IMR-90 (cell line): ENCODE data around the gene DMRTA1. TPM values are rescaled to one million over a fixed set of nuclear protein-coding genes. Genes with fewer than 3 reads are reported as not detected.

ENCODE experiments used
- ATAC-seq: fragments of 200-7000 bp; cut with Tn5 transposase; 2 replicates; pipeline ENCODE4 v1.9.1; 2020; ENCODE audit warnings: low read depth, mild to moderate bottlenecking, moderate library complexity
- BruUV-seq: library from RNA; stranded (reverse); fragments of 400-500 nt; replicated peaks from 2 replicates; lab custom pipeline; 2021; lab: Mats Ljungman, UMichigan
- CTCF ChIA-PET: fragments of 300-600 bp; formaldehyde crosslinking; extraction: SDS; loops from one replicate; lab custom pipeline; 2021; ENCODE audit warnings: antibody characterized with exemption; lab: Yijun Ruan, JAX
- POLR2A ChIA-PET: fragments of 300-600 bp; sonication (Branson Sonifier 250); formaldehyde crosslinking; loops from one replicate; lab custom pipeline; 2022; ENCODE audit warnings: antibody characterized with exemption; ENCODE audit not compliant: unreplicated experiment; lab: Charles Lee
- DNase-seq: peaks from one replicate; pipeline ENCODE4 v3.0.0; 2013
- H2AFZ ChIP-seq: replicated peaks from 2 replicates; pipeline ENCODE3; 2013; ENCODE audit warnings: low read length, mild to moderate bottlenecking; ENCODE audit not compliant: poor library complexity
- H2AK5ac ChIP-seq: 2 replicates; pipeline ENCODE4 v1.6.1; 2013; ENCODE audit warnings: low read depth, low read length, inconsistent platforms
- H2AK9ac ChIP-seq: replicated peaks from 2 replicates; pipeline ENCODE3; 2013; ENCODE audit warnings: mild to moderate bottlenecking, low read depth, low read length, moderate library complexity; ENCODE audit not compliant: poor library complexity
- H2BK120ac ChIP-seq: 2 replicates; pipeline ENCODE4 v1.6.1; 2013; ENCODE audit warnings: low read depth, low read length, inconsistent platforms
- H2BK15ac ChIP-seq: 3 replicates; pipeline ENCODE4 v1.6.1; 2013; ENCODE audit warnings: low read depth, low read length, inconsistent platforms
- H2BK20ac ChIP-seq: 2 replicates; pipeline ENCODE4 v1.6.1; 2013; ENCODE audit warnings: low read depth, mild to moderate bottlenecking, inconsistent platforms, low read length, moderate library complexity
- H2BK5ac ChIP-seq: 2 replicates; pipeline ENCODE4 v1.6.1; 2013; ENCODE audit warnings: mild to moderate bottlenecking, low read depth, low read length, inconsistent platforms; ENCODE audit not compliant: poor library complexity, severe bottlenecking
- H3K14ac ChIP-seq: replicated peaks from 2 replicates; pipeline ENCODE4 v1.6.1; 2013; ENCODE audit warnings: low read depth, low read length, inconsistent platforms
- H3K18ac ChIP-seq: 2 replicates; pipeline ENCODE4 v1.6.1; 2013; ENCODE audit warnings: low read depth, low read length, control low read depth
- H3K23ac ChIP-seq: 2 replicates; pipeline ENCODE4 v1.6.1; 2013; ENCODE audit warnings: low read depth, low read length, inconsistent platforms
- H3K27ac ChIP-seq: 2 replicates; pipeline ENCODE4 v1.5.1; 2013; ENCODE audit warnings: mild to moderate bottlenecking, control low read depth, low read length; ENCODE audit not compliant: insufficient read depth
- H3K27me3 ChIP-seq: 2 replicates; pipeline ENCODE4 v1.6.1; 2013; ENCODE audit warnings: low read length; ENCODE audit not compliant: control insufficient read depth, insufficient read depth
- H3K36me3 ChIP-seq: 2 replicates; pipeline ENCODE4 v1.6.1; 2013; ENCODE audit warnings: low read length, mixed read lengths; ENCODE audit not compliant: control insufficient read depth, insufficient read depth
- H3K4ac ChIP-seq: 2 replicates; pipeline ENCODE4 v1.6.1; 2013; ENCODE audit warnings: low read depth, low read length, inconsistent platforms
- H3K4me1 ChIP-seq: 2 replicates; pipeline ENCODE4 v1.6.1; 2013; ENCODE audit warnings: low read length, mixed read lengths; ENCODE audit not compliant: control insufficient read depth, insufficient read depth
- H3K4me2 ChIP-seq: 2 replicates; pipeline ENCODE4 v1.6.1; 2013; ENCODE audit warnings: low read depth, mild to moderate bottlenecking, control low read depth, low read length, moderate library complexity
- H3K4me3 ChIP-seq: 2 replicates; pipeline ENCODE4 v1.5.1; 2013; ENCODE audit warnings: low read depth, mild to moderate bottlenecking, control low read depth, low read length, moderate library complexity; ENCODE audit not compliant: insufficient read depth
- H3K56ac ChIP-seq: 2 replicates; pipeline ENCODE4 v1.6.1; 2013; ENCODE audit warnings: low read length, inconsistent platforms; ENCODE audit not compliant: insufficient read depth; ENCODE audit errors: extremely low read depth
- H3K79me1 ChIP-seq, 2 experiments: 2 replicates each; pipeline ENCODE4 v1.6.1; 2013; ENCODE audit warnings: low read length in 2 of 2, inconsistent platforms in 1 of 2, low read depth in 1 of 2
- H3K9ac ChIP-seq: 2 replicates; pipeline ENCODE4 v1.6.1; 2013; ENCODE audit warnings: low read depth, low read length, control low read depth
- H3K9me1 ChIP-seq: 2 replicates; pipeline ENCODE4 v1.6.1; 2013; ENCODE audit warnings: low read length, inconsistent platforms; ENCODE audit not compliant: insufficient read depth
- H3K9me3 ChIP-seq: 2 replicates; pipeline ENCODE4 v1.6.1; 2013; ENCODE audit warnings: low read length; ENCODE audit not compliant: control insufficient read depth, insufficient read depth
- H4K20me1 ChIP-seq: 2 replicates; pipeline ENCODE4 v1.6.1; 2013; ENCODE audit warnings: low read length, inconsistent platforms; ENCODE audit not compliant: insufficient read depth
- H4K5ac ChIP-seq: 2 replicates; pipeline ENCODE4 v1.6.1; 2013; ENCODE audit warnings: mild to moderate bottlenecking, low read depth, low read length, control low read depth
- H4K8ac ChIP-seq, 2 experiments: 2 replicates each; pipeline ENCODE4 v1.6.1; 2013; ENCODE audit warnings: low read depth in 2 of 2, low read length in 2 of 2, control low read depth in 1 of 2, inconsistent platforms in 1 of 2
- H4K91ac ChIP-seq: 2 replicates; pipeline ENCODE4 v1.6.1; 2013; ENCODE audit warnings: low read depth, low read length, inconsistent platforms; ENCODE audit not compliant: insufficient read depth
- BHLHE40 ChIP-seq: fragments of 150-350 bp; IDR thresholded peaks from 2 replicates; pipeline ENCODE4 v1.6.1; 2016; ENCODE audit warnings: mild to moderate bottlenecking, low read depth, low read length
- MAZ ChIP-seq: IDR thresholded peaks from 2 replicates; pipeline ENCODE4 v1.6.1; 2012; ENCODE audit warnings: low read depth, mild to moderate bottlenecking, low read length, improper control_type of control experiment, moderate library complexity, borderline replicate concordance
- NFE2L2 ChIP-seq: fragments of 150-350 bp; IDR thresholded peaks from 2 replicates; pipeline ENCODE4 v1.6.1; 2016; ENCODE audit warnings: low read depth, mild to moderate bottlenecking, low read length
- POLR2A ChIP-seq: IDR thresholded peaks from 2 replicates; pipeline ENCODE4 v1.6.1; 2012; ENCODE audit warnings: mild to moderate bottlenecking, low read depth, low read length
- RAD21 ChIP-seq: IDR thresholded peaks from 2 replicates; pipeline ENCODE4 v1.6.1; 2012; ENCODE audit warnings: low read length, improper control_type of control experiment
- SMC3 ChIP-seq: fragments of 150-350 bp; IDR thresholded peaks from 2 replicates; pipeline ENCODE4 v1.6.1; 2016; ENCODE audit warnings: low read depth, mild to moderate bottlenecking, antibody characterized with exemption, low read length, moderate library complexity
- WGBS, 2 experiments: methylation state at CpG; one replicate each; pipeline versions ENCODE4 v1.1.5 to v1.1.7; 2013; ENCODE audit warnings: missing lambda C conversion rate in 2 of 2; ENCODE audit not compliant: insufficient read length in 1 of 2; ENCODE audit errors: extremely low coverage in 2 of 2; 5-methylcytosine and 5-hydroxymethylcytosine counted together
- dilution Hi-C: fragments of 300-500 bp; cut with HindIII; formaldehyde crosslinking; loops from one replicate; pipeline ENCODE4 v1.14.3; 2018; ENCODE audit warnings: low sequenced_read_pairs; ENCODE audit not compliant: unreplicated experiment
- in situ Hi-C: fragments of 300-500 bp; cut with MboI; formaldehyde crosslinking; loops from 3 replicates; pipeline ENCODE4 v1.14.3; 2019; ENCODE audit warnings: low sequenced_read_pairs, inconsistent platforms, mixed read lengths
- intact Hi-C: fragments of 100-400 bp; cut with micrococcal nuclease; formaldehyde crosslinking; loops from 2 replicates; pipeline ENCODE4 v1.10.0; 2022
- polyA plus RNA-seq, 3 experiments: library from polyadenylated mRNA; depleted of rRNA; stranded (reverse); fragments of >200 nt; gene quantifications; 2 replicates each; pipeline ENCODE4 v1.2.3, GENCODE V29; 2012; ENCODE audit warnings: low replicate concordance in 1 of 3
- total RNA-seq: library from RNA; depleted of rRNA; stranded (reverse); fragments of >200 nt; gene quantifications from 2 replicates; pipeline ENCODE4 v1.2.3, GENCODE V29; 2012
- TF ChIP-seq, protein P1 (sequence below): conservative IDR thresholded peaks from 2 replicates; pipeline ENCODE4 v1.5.1; 2012; ENCODE audit warnings: mild to moderate bottlenecking, low read depth, low read length, improper control_type of control experiment
- TF ChIP-seq, protein P2 (sequence below): fragments of 150-350 bp; IDR thresholded peaks from 2 replicates; pipeline ENCODE4 v1.6.1; 2017; ENCODE audit warnings: mild to moderate bottlenecking, antibody characterized with exemption, low read length, low read depth

The DMRTA1 gene
- total and polyA plus RNA-seq, 2 of the 4 experiments (the other 2 are of a cell fraction): under 0.01 to 0.02 TPM

DNA sequence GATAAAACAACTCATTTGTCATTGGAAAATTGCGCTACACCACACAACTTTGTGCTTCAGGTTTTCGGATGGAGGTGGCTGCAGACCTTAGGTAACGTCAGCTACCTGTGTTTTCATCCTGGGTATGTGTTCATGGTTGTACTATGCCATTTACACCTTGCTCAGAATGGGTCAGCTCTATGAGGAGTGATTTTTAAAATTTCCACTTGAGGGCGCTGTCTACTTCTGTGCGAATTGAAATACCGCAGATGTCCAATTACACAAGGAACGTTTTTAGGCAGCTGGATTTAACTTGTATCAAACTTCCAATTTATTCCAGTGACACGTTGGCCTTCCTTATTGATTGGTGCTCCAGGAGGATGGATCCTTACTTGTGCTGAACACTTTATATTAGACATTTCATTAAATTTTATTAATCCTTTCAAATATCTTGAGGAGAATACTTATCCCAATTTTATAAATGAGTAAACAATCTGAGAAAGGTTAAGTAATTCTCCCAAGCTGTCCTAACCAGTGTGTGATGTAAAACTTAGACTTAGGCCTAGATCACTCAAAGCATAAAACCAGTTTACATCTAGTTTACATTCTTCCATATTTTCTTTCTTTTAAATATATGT is 23.4 kb downstream of the DMRTA1 start:
- Histone ChIP-seq H2AFZ (no peak overlapping the region), H3K18ac (no peak overlapping the region), H4K5ac (no peak overlapping the region), H4K20me1 (no peaks in the 10 kb centered on the region), H3K56ac (no peak overlapping the region), H3K9ac (no peak overlapping the region), H4K91ac (no peak overlapping the region), H3K4me1 (no peaks in the 10 kb centered on the region), H3K9me1 (no peaks in the 10 kb centered on the region), H3K4me2 (no peak overlapping the region), H3K23ac (no peak overlapping the region), H3K4me3 (no peak overlapping the region), H3K9me3 (no peaks in the 10 kb centered on the region), H4K8ac (no peak overlapping the region), H2BK120ac (no peak overlapping the region), H3K4ac (no peak overlapping the region), H2BK15ac (no peak overlapping the region), H2BK20ac (no peak overlapping the region), H3K27ac (no peak overlapping the region), H3K27me3 (no peaks in the 10 kb centered on the region), H2AK9ac (no peak overlapping the region), H2BK5ac (no peak overlapping the region), H3K79me1 (no peaks in the 10 kb centered on the region), H3K14ac (no peak overlapping the region), H2AK5ac (no peak overlapping the region), H3K36me3 (no peaks in the 10 kb centered on the region)
- BruUV-seq: no TSS peak
- DNase-seq: peak; percentile 13
- 0% methylated on average over 1 of the region's 8 CpGs; no CpG with 5 or more reads in 1 of the 2 experiments for WGBS, 2 experiments
- in situ Hi-C loops: no loop called here
- no peak for TF ChIP-seq NFE2L2
- TF ChIP-seq RAD21: peak; percentile 70
- TF ChIP-seq MAZ: no peak
- TF ChIP-seq, protein P1, sequence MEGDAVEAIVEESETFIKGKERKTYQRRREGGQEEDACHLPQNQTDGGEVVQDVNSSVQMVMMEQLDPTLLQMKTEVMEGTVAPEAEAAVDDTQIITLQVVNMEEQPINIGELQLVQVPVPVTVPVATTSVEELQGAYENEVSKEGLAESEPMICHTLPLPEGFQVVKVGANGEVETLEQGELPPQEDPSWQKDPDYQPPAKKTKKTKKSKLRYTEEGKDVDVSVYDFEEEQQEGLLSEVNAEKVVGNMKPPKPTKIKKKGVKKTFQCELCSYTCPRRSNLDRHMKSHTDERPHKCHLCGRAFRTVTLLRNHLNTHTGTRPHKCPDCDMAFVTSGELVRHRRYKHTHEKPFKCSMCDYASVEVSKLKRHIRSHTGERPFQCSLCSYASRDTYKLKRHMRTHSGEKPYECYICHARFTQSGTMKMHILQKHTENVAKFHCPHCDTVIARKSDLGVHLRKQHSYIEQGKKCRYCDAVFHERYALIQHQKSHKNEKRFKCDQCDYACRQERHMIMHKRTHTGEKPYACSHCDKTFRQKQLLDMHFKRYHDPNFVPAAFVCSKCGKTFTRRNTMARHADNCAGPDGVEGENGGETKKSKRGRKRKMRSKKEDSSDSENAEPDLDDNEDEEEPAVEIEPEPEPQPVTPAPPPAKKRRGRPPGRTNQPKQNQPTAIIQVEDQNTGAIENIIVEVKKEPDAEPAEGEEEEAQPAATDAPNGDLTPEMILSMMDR: peak; percentile 63
- no peak for TF ChIP-seq BHLHE40
- TF ChIP-seq, protein P2, sequence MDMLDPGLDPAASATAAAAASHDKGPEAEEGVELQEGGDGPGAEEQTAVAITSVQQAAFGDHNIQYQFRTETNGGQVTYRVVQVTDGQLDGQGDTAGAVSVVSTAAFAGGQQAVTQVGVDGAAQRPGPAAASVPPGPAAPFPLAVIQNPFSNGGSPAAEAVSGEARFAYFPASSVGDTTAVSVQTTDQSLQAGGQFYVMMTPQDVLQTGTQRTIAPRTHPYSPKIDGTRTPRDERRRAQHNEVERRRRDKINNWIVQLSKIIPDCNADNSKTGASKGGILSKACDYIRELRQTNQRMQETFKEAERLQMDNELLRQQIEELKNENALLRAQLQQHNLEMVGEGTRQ: no peak
- TF ChIP-seq SMC3: peak; percentile 51
- no peak for TF ChIP-seq POLR2A
- ChIA-PET CTCF (interaction anchor here (0.5 to 1.2 kb wide), 6 partner anchors 10 to 868 kb away, joined by 3 to 4 read pairs (median 3); no protein-coding TSS in a partner anchor), POLR2A (no interaction called here)
- intact Hi-C loops: loop anchor here (10.0 kb wide), 2 partner anchors 55 to 965 kb away; no protein-coding TSS in a partner anchor
- ATAC-seq: peak; percentile 49; the same call in 1 of the 2 replicates
- dilution Hi-C loops: no loop called here
